SK-N-SH treated with all-trans-retinoic acid at 6 μM for 48 hours (cell line): ENCODE data around the gene NOP16.

Experiments
- ATAC-seq: fragments of 200-7000 bp; cut with Tn5 transposase; 3 replicates; pipeline ENCODE4 v1.9.1; 2020; ENCODE audit warnings: mild to moderate bottlenecking, moderate library complexity
- ARNTL ChIP-seq: fragments of 450-650 bp; formaldehyde crosslinking; IDR thresholded peaks from 2 replicates; pipeline ENCODE4 v1.5.0; 2020; ENCODE audit warnings: low read depth, mild to moderate bottlenecking, moderate library complexity, borderline replicate concordance
- CREB5 ChIP-seq: fragments of 250-450 bp; sonication (Bioruptor Pico); IDR thresholded peaks from 2 replicates; pipeline ENCODE4 v1.5.1; 2020; ENCODE audit warnings: low read depth, mild to moderate bottlenecking, moderate library complexity
- CSDC2 ChIP-seq: fragments of 250-450 bp; sonication (Bioruptor Pico); IDR thresholded peaks from 2 replicates; pipeline ENCODE4 v1.5.0; 2020; ENCODE audit warnings: mild to moderate bottlenecking, moderate library complexity
- CSRNP3 ChIP-seq: fragments of 250-450 bp; sonication (Bioruptor Pico); IDR thresholded peaks from 2 replicates; pipeline ENCODE4 v1.5.1; 2021; ENCODE audit warnings: mild to moderate bottlenecking, moderate library complexity
- GLIS3 ChIP-seq: fragments of 250-450 bp; sonication (Bioruptor Pico); IDR thresholded peaks from 2 replicates; pipeline ENCODE4 v1.5.0; 2020; ENCODE audit warnings: mild to moderate bottlenecking, moderate library complexity
- ISL1 ChIP-seq: fragments of 250-450 bp; sonication (Bioruptor Pico); IDR thresholded peaks from 2 replicates; pipeline ENCODE4 v2.1.2; 2022; ENCODE audit warnings: mild to moderate bottlenecking, moderate library complexity
- OSR1 ChIP-seq: fragments of 250-450 bp; sonication (Bioruptor Pico); IDR thresholded peaks from 2 replicates; pipeline ENCODE4 v1.8.0; 2022; ENCODE audit warnings: moderate library complexity, mild to moderate bottlenecking, inconsistent platforms
- PATZ1 ChIP-seq: fragments of 250-450 bp; sonication (Bioruptor Pico); IDR thresholded peaks from 2 replicates; pipeline ENCODE4 v1.8.0; 2020; ENCODE audit warnings: mild to moderate bottlenecking, moderate library complexity, borderline replicate concordance
- POU6F1 ChIP-seq: fragments of 250-450 bp; sonication (Bioruptor Pico); IDR thresholded peaks from 2 replicates; pipeline ENCODE4 v1.8.0; 2021; ENCODE audit warnings: low read depth, mild to moderate bottlenecking, moderate library complexity, borderline replicate concordance
- PPARA ChIP-seq: fragments of 250-450 bp; sonication (Bioruptor Pico); IDR thresholded peaks from 2 replicates; pipeline ENCODE4 v1.5.0; 2020; ENCODE audit warnings: mild to moderate bottlenecking, borderline replicate concordance
- RARB ChIP-seq: fragments of 250-450 bp; sonication (Bioruptor Pico); IDR thresholded peaks from 2 replicates; pipeline ENCODE4 v1.8.0; 2021; ENCODE audit warnings: mild to moderate bottlenecking, moderate library complexity
- SNAI2 ChIP-seq: fragments of 250-450 bp; sonication (Bioruptor Pico); IDR thresholded peaks from 2 replicates; pipeline ENCODE4 v1.5.0; 2020; ENCODE audit warnings: mild to moderate bottlenecking, moderate library complexity
- TCF4 ChIP-seq: fragments of 250-450 bp; sonication (Bioruptor Pico); IDR thresholded peaks from 2 replicates; pipeline ENCODE4 v1.8.0; 2021; ENCODE audit warnings: mild to moderate bottlenecking, moderate library complexity, borderline replicate concordance
- TOX ChIP-seq: fragments of 250-450 bp; sonication (Bioruptor Pico); IDR thresholded peaks from 2 replicates; pipeline ENCODE4 v1.8.0; 2021; ENCODE audit warnings: mild to moderate bottlenecking, moderate library complexity, borderline replicate concordance
- TSHZ2 ChIP-seq: fragments of 250-450 bp; sonication (Bioruptor Pico); IDR thresholded peaks from 2 replicates; pipeline ENCODE4 v1.5.0; 2020; ENCODE audit warnings: mild to moderate bottlenecking, moderate library complexity
- ZC3H10 ChIP-seq: fragments of 250-450 bp; sonication (Bioruptor Pico); IDR thresholded peaks from 2 replicates; pipeline ENCODE4 v1.5.1; 2021; ENCODE audit warnings: mild to moderate bottlenecking, moderate library complexity
- ZFP3 ChIP-seq: fragments of 250-450 bp; sonication (Bioruptor Pico); IDR thresholded peaks from 2 replicates; pipeline ENCODE4 v1.5.0; 2020; ENCODE audit warnings: mild to moderate bottlenecking, moderate library complexity
- ZFP30 ChIP-seq: fragments of 450-650 bp; formaldehyde crosslinking; IDR thresholded peaks from 2 replicates; pipeline ENCODE4 v1.5.0; 2022; ENCODE audit warnings: mild to moderate bottlenecking, moderate library complexity
- ZNF565 ChIP-seq: fragments of 450-650 bp; formaldehyde crosslinking; conservative IDR thresholded peaks from 2 replicates; pipeline ENCODE4 v1.5.0; 2020; ENCODE audit warnings: low read depth, mild to moderate bottlenecking, moderate library complexity
- ZNF70 ChIP-seq: fragments of 450-650 bp; formaldehyde crosslinking; IDR thresholded peaks from 2 replicates; pipeline ENCODE4 v1.5.0; 2020; ENCODE audit warnings: mild to moderate bottlenecking, moderate library complexity
- ZNF8 ChIP-seq: fragments of 450-650 bp; formaldehyde crosslinking; IDR thresholded peaks from 2 replicates; pipeline ENCODE4 v1.5.0; 2020; ENCODE audit warnings: mild to moderate bottlenecking, moderate library complexity

Gene NOP16

GRCh38 chr5:176429972-176430371 lies 41.6 kb upstream of the NOP16 start:
- no peak for ATAC-seq
- TF ChIP-seq CSDC2 (CRISPR knock-in tag) (no peak), TOX (CRISPR knock-in tag) (no peak), ISL1 (CRISPR knock-in tag) (no peak), SNAI2 (CRISPR knock-in tag) (no peak), GLIS3 (CRISPR knock-in tag) (no peak), RARB (CRISPR knock-in tag) (no peak), ZFP3 (no peak), PPARA (CRISPR knock-in tag) (no peak), CSRNP3 (CRISPR knock-in tag) (no peak), TSHZ2 (CRISPR knock-in tag) (no peak), TCF4 (CRISPR knock-in tag) (no peak)

GRCh38 chr5:176427971-176428370 lies 39.6 kb upstream of the NOP16 start:
- no peak for TF ChIP-seq POU6F1 (CRISPR knock-in tag)
- TF ChIP-seq GLIS3 (CRISPR knock-in tag): no peak
- TF ChIP-seq ZFP30 (CRISPR knock-in tag): no peak
- TF ChIP-seq ZNF8: no peak
- no peak for ATAC-seq

GRCh38 chr5:176426876-176427275 lies 38.5 kb upstream of the NOP16 start:
- TF ChIP-seq PPARA (CRISPR knock-in tag) (no peak), TOX (CRISPR knock-in tag) (no peak), ZFP3 (no peak), SNAI2 (CRISPR knock-in tag) (no peak), GLIS3 (CRISPR knock-in tag) (no peak), CSDC2 (CRISPR knock-in tag) (no peak), ZNF565 (CRISPR knock-in tag) (no peak), ARNTL (CRISPR knock-in tag) (no peak), ISL1 (CRISPR knock-in tag) (no peak), CREB5 (CRISPR knock-in tag) (no peak), TCF4 (CRISPR knock-in tag) (no peak), OSR1 (no peak), RARB (CRISPR knock-in tag) (no peak), ZNF8 (no peak), TSHZ2 (CRISPR knock-in tag) (no peak), ZC3H10 (no peak), ZNF70 (CRISPR knock-in tag) (no peak), PATZ1 (CRISPR knock-in tag) (no peak)
- ATAC-seq: no peak
